Renal pelvis (tissue), 12 donors: ENCODE data around the gene PIAS2. TPM values are rescaled to one million over a fixed set of nuclear protein-coding genes. Genes with fewer than 3 reads are reported as not detected.
A peak's percentile ranks its signal among the peaks of the same experiment; 100 is the strongest.
"Not testable (repeated sequence)": the region's sequence is repeated elsewhere in the genome, so short reads cannot be mapped to it uniquely, and the experiment has no call there.

Source experiments
- DNase-seq: peaks from one replicate; pipeline ENCODE4 v3.0.0-alpha.2; 2013
- long read RNA-seq, 16 experiments: transcript quantifications; one replicate each; lab custom pipeline, GENCODE V29; 2026
- polyA plus RNA-seq, 3 donors: library from polyadenylated mRNA; unstranded; fragments of 120-200 nt; gene quantifications; one replicate each; pipeline ENCODE4 v1.2.1, GENCODE V29; 2013; ENCODE audit not compliant: insufficient read length in 3 of 3

The PIAS2 gene
- polyA plus RNA-seq, result 10 to 100 TPM; 22.3 to 28.6 (median 27.4) TPM
- long read RNA-seq, donor 1, full-length matches to known transcripts, result 1 of 1 reads
- long read RNA-seq, donor 1, partial matches to known transcripts, result 0 of 1 reads
- long read RNA-seq, donor 1, other reads (novel, unspliced or antisense), result 0 of 1 reads
- long read RNA-seq, donor 2, full-length matches to known transcripts, result 4 of 4 reads
- long read RNA-seq, donor 2, partial matches to known transcripts, result 0 of 4 reads
- long read RNA-seq, donor 2, other reads (novel, unspliced or antisense), result 0 of 4 reads
- long read RNA-seq, donor 3, full-length matches to known transcripts, result 3 of 3 reads
- long read RNA-seq, donor 3, partial matches to known transcripts, result 0 of 3 reads
- long read RNA-seq, donor 3, other reads (novel, unspliced or antisense), result 0 of 3 reads
- long read RNA-seq, donor 4, full-length matches to known transcripts, result 4 of 4 reads
- long read RNA-seq, donor 4, partial matches to known transcripts, result 0 of 4 reads
- long read RNA-seq, donor 4, other reads (novel, unspliced or antisense), result 0 of 4 reads
- long read RNA-seq, donor 5, full-length matches to known transcripts, result 1 of 1 reads
- long read RNA-seq, donor 5, partial matches to known transcripts, result 0 of 1 reads
- long read RNA-seq, donor 5, other reads (novel, unspliced or antisense), result 0 of 1 reads
- long read RNA-seq, donor 6, full-length matches to known transcripts, result 4 of 11 reads
- long read RNA-seq, donor 6, partial matches to known transcripts, result 7 of 11 reads
- long read RNA-seq, donor 6, other reads (novel, unspliced or antisense), result 0 of 11 reads
- long read RNA-seq, donor 7, full-length matches to known transcripts, result 2 of 2 reads
- long read RNA-seq, donor 7, partial matches to known transcripts, result 0 of 2 reads
- long read RNA-seq, donor 7, other reads (novel, unspliced or antisense), result 0 of 2 reads
- long read RNA-seq, donor 8, full-length matches to known transcripts, result 2 of 2 reads
- long read RNA-seq, donor 8, partial matches to known transcripts, result 0 of 2 reads
- long read RNA-seq, donor 8, other reads (novel, unspliced or antisense), result 0 of 2 reads
- long read RNA-seq, donor 9, full-length matches to known transcripts, result 3 of 3 reads
- long read RNA-seq, donor 9, partial matches to known transcripts, result 0 of 3 reads
- long read RNA-seq, donor 9, other reads (novel, unspliced or antisense), result 0 of 3 reads
- long read RNA-seq, donor 10, full-length matches to known transcripts, result 2 of 2 reads
- long read RNA-seq, donor 10, partial matches to known transcripts, result 0 of 2 reads
- long read RNA-seq, donor 10, other reads (novel, unspliced or antisense), result 0 of 2 reads
- long read RNA-seq, donor 11, full-length matches to known transcripts, result 3 of 3 reads
- long read RNA-seq, donor 11, partial matches to known transcripts, result 0 of 3 reads
- long read RNA-seq, donor 11, other reads (novel, unspliced or antisense), result 0 of 3 reads
- long read RNA-seq, donor 12, full-length matches to known transcripts, result 3 of 3 reads
- long read RNA-seq, donor 12, partial matches to known transcripts, result 0 of 3 reads
- long read RNA-seq, donor 12, other reads (novel, unspliced or antisense), result 0 of 3 reads
- long read RNA-seq, donor 13, full-length matches to known transcripts, result 3 of 3 reads
- long read RNA-seq, donor 13, partial matches to known transcripts, result 0 of 3 reads
- long read RNA-seq, donor 13, other reads (novel, unspliced or antisense), result 0 of 3 reads
- long read RNA-seq, donor 14, result 0 reads
- long read RNA-seq, donor 15, result 0 reads
- long read RNA-seq, donor 16, full-length matches to known transcripts, result 3 of 3 reads
- long read RNA-seq, donor 16, partial matches to known transcripts, result 0 of 3 reads
- long read RNA-seq, donor 16, other reads (novel, unspliced or antisense), result 0 of 3 reads

GRCh38 chr18:46917108-46917802 is at the start of gene PIAS2, which contains the start of gene KATNAL2:
Gene PIAS2, minus strand, starts transcription at chr18:46917507. Its CDS starts 162 bp downstream, at chr18:46917345.
Gene KATNAL2, plus strand, starts transcription at chr18:46917602. Its CDS starts 29,271 bp downstream, at chr18:46946873.
- DNase-seq, result peak; percentile 80

- not testable (repeated sequence) for DNase-seq
Observed at GRCh38 chr18:46966266-46966665, 49.0 kb upstream of the PIAS2 start.

- DNase-seq, result not testable (repeated sequence)
Observed at GRCh38 chr18:46964579-46965293, 47.4 kb upstream of the PIAS2 start.

- not testable (repeated sequence) for DNase-seq
Observed at GRCh38 chr18:46963656-46964578, 46.6 kb upstream of the PIAS2 start.

GRCh38 chr18:46958209-46958608 is 40.9 kb upstream of the PIAS2 start:
- DNase-seq, result no peak

GRCh38 chr18:46953195-46953594 is 35.9 kb upstream of the PIAS2 start:
- DNase-seq, result no peak

GRCh38 chr18:46950064-46950656 is 32.9 kb upstream of the PIAS2 start:
- no peak for DNase-seq

- peak; percentile 89 for DNase-seq
Observed at GRCh38 chr18:46946656-46947282, 29.5 kb upstream of the PIAS2 start.

GRCh38 chr18:46942646-46943045 is 25.3 kb upstream of the PIAS2 start:
- DNase-seq, result no peak

- DNase-seq, result no peak
Observed at GRCh38 chr18:46939998-46940571, 22.8 kb upstream of the PIAS2 start.

GRCh38 chr18:46939337-46939963 is 22.1 kb upstream of the PIAS2 start:
- DNase-seq, result no peak

- no peak for DNase-seq
Observed at GRCh38 chr18:46920653-46921052, 3.3 kb upstream of the PIAS2 start.

GRCh38 chr18:46920067-46920466 is 2.8 kb upstream of the PIAS2 start:
- DNase-seq, result no peak

- DNase-seq, result peak; percentile 47
Observed at GRCh38 chr18:46917803-46918600, 695 bp upstream of the PIAS2 start.

GRCh38 chr18:46916551-46917107 is 678 bp downstream of the PIAS2 start:
- DNase-seq, result peak; percentile 38
